A549 (cell line): ENCODE measurements around the gene PPP2R5A.

ENCODE experiments used
- CEBPB ChIP-seq, 2 experiments: fragments of >200 bp in 1 of 2; sonication (Bioruptor Twin) in 1 of 2; formaldehyde crosslinking in 1 of 2; IDR thresholded peaks; 2 replicates each; pipeline ENCODE4 v1.6.1; 2012 to 2016
- EHMT2 ChIP-seq: fragments of 200-600 bp; sonication (generic); IDR thresholded peaks from 2 replicates; pipeline ENCODE4 v1.6.1; 2016; ENCODE audit warnings: antibody characterized with exemption, low read depth, mild to moderate bottlenecking, moderate library complexity
- EP300 ChIP-seq, 2 experiments: fragments of >200 bp; sonication (Bioruptor Twin); formaldehyde crosslinking; IDR thresholded peaks; 2 replicates in 1 of 2; 3 replicates in 1 of 2; pipeline ENCODE4 v1.6.1; 2016 to 2017
- ESRRA ChIP-seq: fragments of 150-350 bp; IDR thresholded peaks from 2 replicates; pipeline ENCODE4 v1.6.1; 2014; ENCODE audit warnings: mild to moderate bottlenecking, low read length, borderline replicate concordance
- KDM1A ChIP-seq: fragments of 200-600 bp; sonication (generic); IDR thresholded peaks from 2 replicates; pipeline ENCODE4 v1.6.1; 2016; ENCODE audit warnings: low read depth, mild to moderate bottlenecking
- MAFK ChIP-seq: fragments of 450-650 bp; IDR thresholded peaks from 2 replicates; pipeline ENCODE4 v1.6.1; 2014; ENCODE audit not compliant: partially characterized antibody
- MYC ChIP-seq: IDR thresholded peaks from 2 replicates; pipeline ENCODE4 v1.6.1; 2012; ENCODE audit warnings: mild to moderate bottlenecking, inconsistent platforms, low read length, improper control_type of control experiment, borderline replicate concordance
- POLR2A ChIP-seq: IDR thresholded peaks from 2 replicates; pipeline ENCODE4 v1.6.1; 2012; ENCODE audit warnings: mild to moderate bottlenecking, low read length
- RFX5 ChIP-seq: fragments of 450-650 bp; IDR thresholded peaks from 2 replicates; pipeline ENCODE4 v1.7.1; 2014; ENCODE audit warnings: antibody characterized with exemption, mild to moderate bottlenecking, moderate library complexity
- TF ChIP-seq, protein P1 (sequence below): fragments of >200 bp; sonication (Bioruptor Twin); formaldehyde crosslinking; IDR thresholded peaks from 3 replicates; pipeline ENCODE4 v1.5.1; 2016
- TF ChIP-seq, protein P2 (sequence below): fragments of 450-650 bp; IDR thresholded peaks from 2 replicates; pipeline ENCODE4 v1.6.1; 2014; ENCODE audit warnings: antibody characterized with exemption
- TF ChIP-seq, protein P3 (sequence below): fragments of 150-350 bp; IDR thresholded peaks from 2 replicates; pipeline ENCODE4 v1.6.1; 2014; ENCODE audit warnings: low read depth, mild to moderate bottlenecking, low read length
- TF ChIP-seq, protein P4 (sequence below): IDR thresholded peaks from 2 replicates; pipeline ENCODE4 v1.6.1; 2012
- TF ChIP-seq, protein P5 (sequence below): fragments of 200-600 bp; sonication (generic); IDR thresholded peaks from 2 replicates; pipeline ENCODE4 v1.6.1; 2016; ENCODE audit warnings: antibody characterized with exemption, mild to moderate bottlenecking, moderate library complexity

DNA sequence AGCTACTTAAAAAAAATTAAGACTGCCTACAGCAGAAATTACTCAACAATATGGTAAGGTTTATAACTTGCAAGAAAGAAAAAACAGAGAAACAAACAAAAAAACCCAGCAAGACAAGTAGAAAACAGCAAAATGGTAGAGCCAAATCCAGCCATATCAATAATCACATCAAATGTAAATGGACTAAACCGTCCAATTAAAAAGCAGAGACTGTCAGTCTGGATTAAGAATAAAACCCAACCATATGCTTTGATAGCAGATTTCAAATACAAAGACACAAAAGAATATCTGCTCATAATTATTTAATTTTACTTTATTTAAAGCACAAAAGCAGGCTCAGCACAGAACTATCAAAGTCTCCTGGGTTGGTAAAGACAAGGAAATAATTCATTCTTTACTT lies 112.0 kb downstream of the PPP2R5A start:
- TF ChIP-seq EHMT2 (no peak), RFX5 (no peak), MYC (no peak), KDM1A (no peak), ESRRA (no peak), CEBPB (IDR thresholded peaks at IDR 0.05) (no peak), MAFK (no peak), POLR2A (no peak), EP300 (IDR thresholded peaks at IDR 0.05) (no peak)
- TF ChIP-seq, protein P1, sequence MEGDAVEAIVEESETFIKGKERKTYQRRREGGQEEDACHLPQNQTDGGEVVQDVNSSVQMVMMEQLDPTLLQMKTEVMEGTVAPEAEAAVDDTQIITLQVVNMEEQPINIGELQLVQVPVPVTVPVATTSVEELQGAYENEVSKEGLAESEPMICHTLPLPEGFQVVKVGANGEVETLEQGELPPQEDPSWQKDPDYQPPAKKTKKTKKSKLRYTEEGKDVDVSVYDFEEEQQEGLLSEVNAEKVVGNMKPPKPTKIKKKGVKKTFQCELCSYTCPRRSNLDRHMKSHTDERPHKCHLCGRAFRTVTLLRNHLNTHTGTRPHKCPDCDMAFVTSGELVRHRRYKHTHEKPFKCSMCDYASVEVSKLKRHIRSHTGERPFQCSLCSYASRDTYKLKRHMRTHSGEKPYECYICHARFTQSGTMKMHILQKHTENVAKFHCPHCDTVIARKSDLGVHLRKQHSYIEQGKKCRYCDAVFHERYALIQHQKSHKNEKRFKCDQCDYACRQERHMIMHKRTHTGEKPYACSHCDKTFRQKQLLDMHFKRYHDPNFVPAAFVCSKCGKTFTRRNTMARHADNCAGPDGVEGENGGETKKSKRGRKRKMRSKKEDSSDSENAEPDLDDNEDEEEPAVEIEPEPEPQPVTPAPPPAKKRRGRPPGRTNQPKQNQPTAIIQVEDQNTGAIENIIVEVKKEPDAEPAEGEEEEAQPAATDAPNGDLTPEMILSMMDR, result no peak
- TF ChIP-seq, protein P2, sequence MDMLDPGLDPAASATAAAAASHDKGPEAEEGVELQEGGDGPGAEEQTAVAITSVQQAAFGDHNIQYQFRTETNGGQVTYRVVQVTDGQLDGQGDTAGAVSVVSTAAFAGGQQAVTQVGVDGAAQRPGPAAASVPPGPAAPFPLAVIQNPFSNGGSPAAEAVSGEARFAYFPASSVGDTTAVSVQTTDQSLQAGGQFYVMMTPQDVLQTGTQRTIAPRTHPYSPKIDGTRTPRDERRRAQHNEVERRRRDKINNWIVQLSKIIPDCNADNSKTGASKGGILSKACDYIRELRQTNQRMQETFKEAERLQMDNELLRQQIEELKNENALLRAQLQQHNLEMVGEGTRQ, result no peak
- TF ChIP-seq, protein P3, sequence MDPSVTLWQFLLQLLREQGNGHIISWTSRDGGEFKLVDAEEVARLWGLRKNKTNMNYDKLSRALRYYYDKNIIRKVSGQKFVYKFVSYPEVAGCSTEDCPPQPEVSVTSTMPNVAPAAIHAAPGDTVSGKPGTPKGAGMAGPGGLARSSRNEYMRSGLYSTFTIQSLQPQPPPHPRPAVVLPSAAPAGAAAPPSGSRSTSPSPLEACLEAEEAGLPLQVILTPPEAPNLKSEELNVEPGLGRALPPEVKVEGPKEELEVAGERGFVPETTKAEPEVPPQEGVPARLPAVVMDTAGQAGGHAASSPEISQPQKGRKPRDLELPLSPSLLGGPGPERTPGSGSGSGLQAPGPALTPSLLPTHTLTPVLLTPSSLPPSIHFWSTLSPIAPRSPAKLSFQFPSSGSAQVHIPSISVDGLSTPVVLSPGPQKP, result no peak
- TF ChIP-seq, protein P4, sequence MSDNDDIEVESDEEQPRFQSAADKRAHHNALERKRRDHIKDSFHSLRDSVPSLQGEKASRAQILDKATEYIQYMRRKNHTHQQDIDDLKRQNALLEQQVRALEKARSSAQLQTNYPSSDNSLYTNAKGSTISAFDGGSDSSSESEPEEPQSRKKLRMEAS, result no peak
- TF ChIP-seq, protein P5, sequence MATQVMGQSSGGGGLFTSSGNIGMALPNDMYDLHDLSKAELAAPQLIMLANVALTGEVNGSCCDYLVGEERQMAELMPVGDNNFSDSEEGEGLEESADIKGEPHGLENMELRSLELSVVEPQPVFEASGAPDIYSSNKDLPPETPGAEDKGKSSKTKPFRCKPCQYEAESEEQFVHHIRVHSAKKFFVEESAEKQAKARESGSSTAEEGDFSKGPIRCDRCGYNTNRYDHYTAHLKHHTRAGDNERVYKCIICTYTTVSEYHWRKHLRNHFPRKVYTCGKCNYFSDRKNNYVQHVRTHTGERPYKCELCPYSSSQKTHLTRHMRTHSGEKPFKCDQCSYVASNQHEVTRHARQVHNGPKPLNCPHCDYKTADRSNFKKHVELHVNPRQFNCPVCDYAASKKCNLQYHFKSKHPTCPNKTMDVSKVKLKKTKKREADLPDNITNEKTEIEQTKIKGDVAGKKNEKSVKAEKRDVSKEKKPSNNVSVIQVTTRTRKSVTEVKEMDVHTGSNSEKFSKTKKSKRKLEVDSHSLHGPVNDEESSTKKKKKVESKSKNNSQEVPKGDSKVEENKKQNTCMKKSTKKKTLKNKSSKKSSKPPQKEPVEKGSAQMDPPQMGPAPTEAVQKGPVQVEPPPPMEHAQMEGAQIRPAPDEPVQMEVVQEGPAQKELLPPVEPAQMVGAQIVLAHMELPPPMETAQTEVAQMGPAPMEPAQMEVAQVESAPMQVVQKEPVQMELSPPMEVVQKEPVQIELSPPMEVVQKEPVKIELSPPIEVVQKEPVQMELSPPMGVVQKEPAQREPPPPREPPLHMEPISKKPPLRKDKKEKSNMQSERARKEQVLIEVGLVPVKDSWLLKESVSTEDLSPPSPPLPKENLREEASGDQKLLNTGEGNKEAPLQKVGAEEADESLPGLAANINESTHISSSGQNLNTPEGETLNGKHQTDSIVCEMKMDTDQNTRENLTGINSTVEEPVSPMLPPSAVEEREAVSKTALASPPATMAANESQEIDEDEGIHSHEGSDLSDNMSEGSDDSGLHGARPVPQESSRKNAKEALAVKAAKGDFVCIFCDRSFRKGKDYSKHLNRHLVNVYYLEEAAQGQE, result no peak
